Chondrocyte (in vitro differentiated cells): Measurements from ENCODE around the gene DPYSL5. TPM values are rescaled to one million over a fixed set of nuclear protein-coding genes. Genes with fewer than 3 reads are reported as not detected.

Source experiments
- DNase-seq: peaks from one replicate; pipeline ENCODE4 v3.0.0; 2021; ENCODE audit warnings: mixed read lengths, low spot score
- H3K27ac Mint-ChIP-seq: one replicate; pipeline ENCODE4 v1.8.0; 2021; ENCODE audit warnings: mild to moderate bottlenecking, moderate library complexity, mixed read lengths; ENCODE audit not compliant: unreplicated experiment
- H3K27me3 Mint-ChIP-seq: 2 replicates; pipeline ENCODE4 v1.8.0; 2021; ENCODE audit warnings: low read depth, mixed read lengths
- H3K36me3 Mint-ChIP-seq: 2 replicates; pipeline ENCODE4 v1.8.0; 2021; ENCODE audit warnings: low read depth, mixed read lengths
- H3K4me1 Mint-ChIP-seq: 2 replicates; pipeline ENCODE4 v1.8.0; 2021; ENCODE audit warnings: low read depth, mild to moderate bottlenecking, mixed read lengths
- H3K4me3 Mint-ChIP-seq: one replicate; pipeline ENCODE4 v1.8.0; 2021; ENCODE audit warnings: mild to moderate bottlenecking, moderate library complexity, mixed read lengths; ENCODE audit not compliant: unreplicated experiment
- H3K9me3 Mint-ChIP-seq: 2 replicates; pipeline ENCODE4 v1.8.0; 2021; ENCODE audit warnings: low read depth, mixed read lengths
- CTCF ChIP-seq: fragments of 200-600 bp; sonication (generic); IDR thresholded peaks from 2 replicates; pipeline ENCODE4 v1.5.0; 2021; ENCODE audit warnings: antibody characterized with exemption, mild to moderate bottlenecking, moderate library complexity
- total RNA-seq: library from RNA; stranded (reverse); gene quantifications from 3 replicates; pipeline ENCODE4 v1.2.1, GENCODE V29; 2021

The DPYSL5 gene
- total RNA-seq, 1 donor from 2014 or later: 0.25 TPM

GRCh38 chr2:26816893-26817292 lies 31.0 kb upstream of the DPYSL5 start:
- no peak overlapping the region for H3K27ac Mint-ChIP-seq
- DNase-seq: no peak

GRCh38 chr2:26818255-26818654 lies 29.7 kb upstream of the DPYSL5 start:
- Mint-ChIP-seq H3K4me3 (no peak overlapping the region), H3K27ac (no peak overlapping the region), H3K4me1 (no peaks in the 10 kb centered on the region), H3K27me3 (peaks cover 40% of the 10 kb centered on the region), H3K36me3 (peaks cover 3% of the 10 kb centered on the region), H3K9me3 (no peaks in the 10 kb centered on the region)
- no peak for TF ChIP-seq CTCF
- no peak for DNase-seq

More at GRCh38 chr2:26816893-26817292, 31.0 kb upstream of the DPYSL5 start:
- no peak for TF ChIP-seq CTCF
- H3K4me3 Mint-ChIP-seq: no peak overlapping the region
- peaks cover 3% of the 10 kb centered on the region for H3K36me3 Mint-ChIP-seq
- H3K9me3 Mint-ChIP-seq: no peaks in the 10 kb centered on the region
- no peaks in the 10 kb centered on the region for H3K4me1 Mint-ChIP-seq
- H3K27me3 Mint-ChIP-seq: peaks cover 49% of the 10 kb centered on the region

- no peaks in the 10 kb centered on the region for H3K9me3 Mint-ChIP-seq
- no peak for TF ChIP-seq CTCF
- no peak overlapping the region for H3K27ac Mint-ChIP-seq
- DNase-seq: no peak
- H3K4me1 Mint-ChIP-seq: no peaks in the 10 kb centered on the region
- no peak overlapping the region for H3K4me3 Mint-ChIP-seq
- H3K27me3 Mint-ChIP-seq: peaks cover 35% of the 10 kb centered on the region
- peaks cover 2% of the 10 kb centered on the region for H3K36me3 Mint-ChIP-seq
Measured at GRCh38 chr2:26818972-26819371, 29.0 kb upstream of the DPYSL5 start.

- TF ChIP-seq CTCF: no peak
- no peaks in the 10 kb centered on the region for H3K9me3 Mint-ChIP-seq
- H3K36me3 Mint-ChIP-seq: no peaks in the 10 kb centered on the region
- no peaks in the 10 kb centered on the region for H3K4me1 Mint-ChIP-seq
- no peak overlapping the region for H3K27ac Mint-ChIP-seq
- DNase-seq: no peak
- H3K4me3 Mint-ChIP-seq: no peak overlapping the region
- peaks cover 37% of the 10 kb centered on the region for H3K27me3 Mint-ChIP-seq
Measured at GRCh38 chr2:26820932-26821331, 27.0 kb upstream of the DPYSL5 start.

GRCh38 chr2:26822877-26823276 lies 25.1 kb upstream of the DPYSL5 start:
- H3K36me3 Mint-ChIP-seq: no peaks in the 10 kb centered on the region
- H3K4me1 Mint-ChIP-seq: no peaks in the 10 kb centered on the region
- DNase-seq: no peak
- no peak overlapping the region for H3K4me3 Mint-ChIP-seq
- no peak for TF ChIP-seq CTCF
- H3K27me3 Mint-ChIP-seq: peaks cover 39% of the 10 kb centered on the region
- no peak overlapping the region for H3K27ac Mint-ChIP-seq
- no peaks in the 10 kb centered on the region for H3K9me3 Mint-ChIP-seq
